Measurements from ENCODE around the gene HSBP1L1.

The HSBP1L1 gene

GRCh38 chr18:79951545-79952455 lies 12.6 kb upstream of the HSBP1L1 start, which contains the start of gene SLC66A2:
SLC66A2 (minus strand) TSS chr18:79951653; CDS start chr18:79950926, 727 bp downstream.
- H3K27ac ChIP-seq: peak within 1 kb of the TSS; percentile 75 to 84
- DNase-seq (ENCODE audit: low spot score): peak; percentile 88
- TF ChIP-seq CTCF (IDR thresholded peaks at IDR 0.05): no peak
- H3K4me3 ChIP-seq: peak within 1 kb of the TSS; percentile 93

- TF ChIP-seq CTCF (IDR thresholded peaks at IDR 0.05): no peak
- no peak overlapping the region for H3K27ac ChIP-seq
- peak; percentile 77 for DNase-seq (ENCODE audit: low spot score)
- H3K4me3 ChIP-seq: peak overlapping the region; percentile 93
Observed at GRCh38 chr18:79952456-79952995, 11.9 kb upstream of the HSBP1L1 start.

GRCh38 chr18:79952996-79953559 lies 11.4 kb upstream of the HSBP1L1 start:
- no peak overlapping the region for H3K4me3 ChIP-seq

GRCh38 chr18:79953971-79954651 lies 10.3 kb upstream of the HSBP1L1 start:
- DNase-seq (ENCODE audit: low spot score): peak; percentile 63
- Histone ChIP-seq H3K4me3 (no peak overlapping the region), H3K27ac (no peak overlapping the region)
- TF ChIP-seq CTCF (IDR thresholded peaks at IDR 0.05): no peak

More at GRCh38 chr18:79952996-79953559, 11.4 kb upstream of the HSBP1L1 start:
- H3K27ac ChIP-seq: no peak overlapping the region
- TF ChIP-seq CTCF (IDR thresholded peaks at IDR 0.05): no peak
- peak; percentile 72 for DNase-seq (ENCODE audit: low spot score)

GRCh38 chr18:79954791-79955190 lies 9.7 kb upstream of the HSBP1L1 start:
- no peak for TF ChIP-seq CTCF (IDR thresholded peaks at IDR 0.05)
- DNase-seq (ENCODE audit: low spot score): peak; percentile 41
- Histone ChIP-seq H3K4me3 (no peak overlapping the region), H3K27ac (no peak overlapping the region)

- TF ChIP-seq CTCF (IDR thresholded peaks at IDR 0.05): no peak
- no peak overlapping the region for H3K27ac ChIP-seq
- DNase-seq (ENCODE audit: low spot score): no peak
Observed at GRCh38 chr18:79955302-79956075, 9.0 kb upstream of the HSBP1L1 start.

More at GRCh38 chr18:79955302-79956075, 9.0 kb upstream of the HSBP1L1 start:
- no peak overlapping the region for H3K4me3 ChIP-seq
